Endometrial microvascular endothelial cells (primary cell): Measurements from ENCODE around the gene PTPRN2. TPM values are rescaled to one million over a fixed set of nuclear protein-coding genes. Genes with fewer than 3 reads are reported as not detected.

Experiments
- in situ Hi-C: cut with HindIII; loops from 2 replicates; pipeline ENCODE4 v1.10.0; 2017; ENCODE audit warnings: low sequenced_read_pairs, low pct_unique_long_range_greater_than_20kb; ENCODE audit errors: inconsistent ontology term
- total RNA-seq: library from RNA; depleted of rRNA; stranded (reverse); fragments of >200 nt; gene quantifications from one replicate; pipeline ENCODE4 v1.2.3, GENCODE V29; 2015; ENCODE audit errors: inconsistent ontology term

The PTPRN2 gene
- total RNA-seq, 1 donor from 2014 or later: 13.3 TPM

DNA sequence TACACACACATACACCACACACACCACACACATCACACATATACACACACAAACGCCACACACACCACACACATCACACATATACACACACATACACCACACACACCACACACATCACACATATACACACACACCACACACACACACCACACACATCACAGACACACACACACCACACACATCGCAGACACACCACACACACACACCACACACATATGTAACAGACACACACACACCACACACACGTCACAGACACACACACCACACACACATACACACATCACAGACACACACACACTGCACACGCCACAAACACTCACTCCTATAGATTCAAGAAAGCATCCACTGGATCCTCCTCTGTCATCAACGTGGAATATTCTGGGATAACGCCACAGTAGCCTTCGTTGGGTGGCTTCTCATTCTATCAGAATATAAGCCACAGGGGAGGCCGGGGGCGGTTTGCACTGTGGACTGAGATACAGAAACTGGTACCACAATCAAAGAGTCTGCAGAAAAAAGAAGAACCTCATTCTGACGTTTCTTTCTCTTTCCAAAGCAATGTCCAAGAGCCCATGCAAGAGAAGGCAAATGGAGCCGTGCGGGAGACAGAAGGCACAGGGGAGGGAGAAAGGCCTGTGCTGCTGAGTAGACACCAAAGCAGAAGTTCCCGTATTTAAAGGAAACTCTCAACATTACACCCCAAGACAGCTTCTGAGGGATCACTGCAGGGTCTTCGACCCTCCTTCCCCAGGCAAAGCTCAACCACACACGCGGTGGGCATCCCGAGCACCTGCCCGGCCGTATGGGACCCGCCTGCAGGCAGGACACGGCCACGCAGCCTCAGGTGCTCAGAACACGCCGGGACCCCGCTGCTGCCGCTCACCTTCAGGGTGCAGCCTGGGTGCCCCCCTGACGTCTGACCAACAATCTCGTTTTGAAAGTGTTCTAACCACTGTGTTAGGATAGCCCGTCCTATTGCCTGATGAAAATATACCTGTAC, 929.6 kb downstream of the PTPRN2 start:
- in situ Hi-C loops: no loop called here

GRCh38 chr7:157656195-157656769, 931.3 kb downstream of the PTPRN2 start:
- in situ Hi-C loops: no loop called here

GRCh38 chr7:157654350-157654749, 933.3 kb downstream of the PTPRN2 start:
- in situ Hi-C loops: no loop called here

- in situ Hi-C loops: no loop called here
Measured at GRCh38 chr7:157653827-157654207, 933.8 kb downstream of the PTPRN2 start.

- in situ Hi-C loops: no loop called here
Measured at GRCh38 chr7:157652954-157653826, 934.4 kb downstream of the PTPRN2 start.

- in situ Hi-C loops: no loop called here
Measured at GRCh38 chr7:157652161-157652953, 935.3 kb downstream of the PTPRN2 start.

GRCh38 chr7:157651366-157652160, 936.1 kb downstream of the PTPRN2 start:
- in situ Hi-C loops: no loop called here

DNA sequence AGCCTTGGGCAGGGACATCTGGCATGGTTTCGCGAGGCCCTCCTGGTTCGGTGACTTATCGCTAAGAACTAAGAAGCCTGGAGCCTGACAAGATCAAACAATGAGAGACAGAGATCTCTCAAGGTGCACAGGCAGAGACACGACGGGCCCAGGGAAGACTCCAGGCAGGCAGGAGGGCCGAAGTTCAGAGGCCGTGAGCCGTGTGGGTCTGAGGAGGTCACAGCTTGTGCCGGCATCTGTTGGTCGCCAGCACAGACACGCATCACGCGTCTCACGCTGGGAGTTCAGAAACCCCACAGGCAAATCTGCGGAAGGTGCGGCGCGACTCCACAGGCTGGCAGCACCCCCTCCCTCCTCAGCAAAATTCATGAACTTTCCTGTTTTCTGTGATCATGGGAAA, 936.8 kb downstream of the PTPRN2 start:
- in situ Hi-C loops: no loop called here

GRCh38 chr7:157650131-157650631, 937.4 kb downstream of the PTPRN2 start:
- in situ Hi-C loops: no loop called here

DNA sequence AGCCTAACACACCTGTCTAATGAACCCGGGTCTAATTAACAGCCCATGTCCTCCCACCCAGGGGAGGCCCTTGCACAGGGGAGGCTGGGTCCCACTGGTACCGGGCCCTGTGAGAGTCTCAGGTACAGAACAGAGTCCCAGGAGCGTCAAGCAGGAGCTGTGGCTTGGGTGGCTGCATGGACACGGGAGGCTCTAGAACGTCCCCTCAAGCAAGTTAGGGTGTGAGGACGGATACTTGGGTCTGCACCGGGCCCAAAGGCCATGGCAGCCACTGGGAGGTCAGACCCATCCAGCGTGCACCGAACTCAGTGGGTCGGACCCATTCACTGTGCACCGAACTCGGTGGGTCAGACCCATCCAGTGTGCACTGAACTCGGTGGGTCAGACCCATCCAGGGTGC, 941.1 kb downstream of the PTPRN2 start:
- in situ Hi-C loops: no loop called here

- in situ Hi-C loops: no loop called here
Measured at GRCh38 chr7:157645539-157645938, 942.1 kb downstream of the PTPRN2 start.

DNA sequence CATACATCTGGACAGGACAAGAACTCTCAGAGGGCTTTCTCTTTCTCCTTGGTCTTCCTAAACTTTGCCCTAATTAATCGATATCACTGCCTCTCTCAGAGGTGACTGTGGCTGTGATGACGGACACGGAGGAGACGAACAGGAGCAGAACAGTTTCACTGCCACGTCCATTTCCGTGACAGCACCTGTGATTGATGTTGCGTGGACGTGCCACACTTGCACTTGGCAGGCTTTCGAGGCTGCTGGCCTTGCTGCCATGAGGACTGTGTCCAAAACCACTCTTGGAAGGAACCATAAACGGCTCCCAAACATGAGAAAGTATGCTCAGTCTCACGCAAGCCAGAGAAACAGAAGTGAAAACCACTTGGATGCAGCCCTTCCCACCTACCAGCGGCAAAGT, 942.7 kb downstream of the PTPRN2 start:
- in situ Hi-C loops: no loop called here

DNA sequence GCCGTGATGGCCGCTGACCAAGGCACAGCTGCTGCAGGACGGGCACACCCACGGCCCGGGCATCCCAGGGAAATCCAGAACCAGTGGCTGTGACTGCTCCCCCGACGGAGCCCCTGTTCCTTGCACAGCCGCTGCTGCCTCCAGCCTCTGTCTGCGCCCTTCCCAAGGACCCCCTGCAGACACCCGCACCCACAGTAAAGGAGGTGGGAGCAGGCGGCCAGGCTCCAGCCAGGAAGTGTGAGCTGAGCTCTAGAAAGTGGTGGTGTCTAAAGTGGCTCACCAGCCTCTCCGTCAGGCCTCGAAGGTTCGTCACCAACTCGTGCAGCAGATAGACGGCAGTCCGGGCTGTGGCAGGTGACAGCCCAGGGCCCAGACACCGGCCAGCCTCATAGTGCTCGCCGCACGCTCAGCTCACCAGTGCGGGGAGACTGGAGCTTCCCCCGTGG, 944.1 kb downstream of the PTPRN2 start:
- in situ Hi-C loops: no loop called here

DNA sequence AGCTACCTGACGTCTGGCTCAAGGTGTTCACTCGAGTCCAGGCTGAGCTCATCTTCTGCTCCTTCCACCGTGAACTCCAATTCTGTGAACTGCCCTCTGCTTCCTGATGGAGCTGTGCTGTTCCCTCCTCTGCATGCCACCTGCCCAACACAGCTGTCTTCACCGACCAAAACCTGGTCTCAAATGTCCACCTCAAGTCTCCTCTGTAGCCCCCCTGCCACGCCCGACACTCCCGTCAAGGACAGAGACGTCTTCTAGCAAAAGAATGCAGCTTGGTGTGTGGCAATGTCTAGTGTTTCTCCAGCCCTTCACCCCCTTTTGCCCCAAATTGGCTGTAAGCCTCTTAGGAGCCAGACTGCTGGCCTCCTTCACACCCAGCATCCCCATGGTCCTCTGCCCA, 945.8 kb downstream of the PTPRN2 start:
- in situ Hi-C loops: no loop called here

- in situ Hi-C loops: no loop called here
Measured at GRCh38 chr7:157640144-157640543, 947.5 kb downstream of the PTPRN2 start.

GRCh38 chr7:157638563-157638962, 949.1 kb downstream of the PTPRN2 start:
- in situ Hi-C loops: no loop called here

DNA sequence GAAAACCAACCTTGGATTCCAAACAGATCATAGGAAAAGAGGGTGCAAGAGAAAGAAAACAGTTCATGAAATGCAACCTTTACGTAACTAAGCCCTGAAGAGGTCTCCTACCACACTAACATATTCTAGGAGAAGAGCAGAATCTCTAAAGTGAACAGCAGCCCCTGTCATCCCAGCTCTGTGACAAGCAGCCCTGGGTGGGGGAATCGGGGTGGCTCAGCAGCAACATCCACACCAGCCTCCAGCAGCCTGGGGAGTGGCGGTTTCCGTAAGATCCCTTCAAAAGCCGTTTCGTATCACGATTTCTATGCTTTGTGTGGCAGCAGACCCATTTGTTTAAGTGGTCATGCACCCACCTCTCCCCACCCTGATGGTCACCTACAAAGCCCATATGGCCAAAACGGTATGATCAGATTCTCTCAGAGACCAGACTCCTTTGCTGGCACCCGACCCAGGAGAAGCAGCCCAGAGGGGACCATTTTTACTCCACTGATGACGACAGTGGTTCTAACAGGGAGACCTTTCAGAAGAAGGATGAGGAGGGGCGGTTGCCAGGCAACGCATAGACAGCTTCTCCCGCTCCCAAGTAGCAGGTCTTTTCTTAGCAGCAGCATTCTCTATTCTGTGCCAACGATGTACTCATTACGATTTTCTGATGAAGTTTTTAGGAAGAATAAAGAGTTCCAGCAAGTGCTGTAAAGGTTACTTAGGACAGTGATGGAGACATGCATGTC, 950.2 kb downstream of the PTPRN2 start:
- in situ Hi-C loops: no loop called here
